Neuronal stem cell (in vitro differentiated cells): ENCODE data around the gene UCP1.

Source experiments
- DNase-seq: peaks from one replicate; pipeline ENCODE4 v3.0.0-alpha.2; 2013; ENCODE audit warnings: low spot score
- H2AFZ ChIP-seq: one replicate; pipeline ENCODE4 v1.6.1; 2013; ENCODE audit warnings: mild to moderate bottlenecking, low read length, inconsistent platforms
- H2AK5ac ChIP-seq: 2 replicates; pipeline ENCODE4 v1.6.1; 2013; ENCODE audit warnings: low read depth, mild to moderate bottlenecking, inconsistent platforms, low read length, moderate library complexity, mixed read lengths
- H2BK120ac ChIP-seq: 2 replicates; pipeline ENCODE4 v1.6.1; 2013; ENCODE audit warnings: low read depth, mild to moderate bottlenecking, inconsistent platforms, low read length, moderate library complexity, mixed read lengths
- H2BK12ac ChIP-seq: one replicate; pipeline ENCODE4 v1.6.1; 2013; ENCODE audit warnings: low read length, inconsistent platforms
- H2BK15ac ChIP-seq: 2 replicates; pipeline ENCODE4 v1.6.1; 2013; ENCODE audit warnings: mild to moderate bottlenecking, low read length, inconsistent platforms, mixed read lengths
- H2BK5ac ChIP-seq: one replicate; pipeline ENCODE4 v1.6.1; 2013; ENCODE audit warnings: inconsistent platforms, mild to moderate bottlenecking, low read length, moderate library complexity
- H3K14ac ChIP-seq: one replicate; pipeline ENCODE4 v1.6.1; 2013; ENCODE audit warnings: low read length, inconsistent platforms
- H3K18ac ChIP-seq: 2 replicates; pipeline ENCODE4 v1.6.1; 2013; ENCODE audit warnings: low read length, inconsistent platforms
- H3K23ac ChIP-seq: 2 replicates; pipeline ENCODE4 v1.6.1; 2013; ENCODE audit warnings: low read depth, mild to moderate bottlenecking, mixed read lengths, low read length, inconsistent platforms; ENCODE audit not compliant: poor library complexity
- H3K27ac ChIP-seq: replicated peaks from 3 replicates; pipeline ENCODE4 v1.5.1; 2013; ENCODE audit warnings: low read length, inconsistent platforms
- H3K27me3 ChIP-seq, 3 experiments: 2 replicates each; pipeline ENCODE4 v1.6.1; 2013; ENCODE audit warnings: low read length in 3 of 3, mild to moderate bottlenecking in 2 of 3, inconsistent platforms in 1 of 3, low read depth in 1 of 3, mixed read lengths in 1 of 3, moderate library complexity in 1 of 3; ENCODE audit not compliant: control insufficient read depth in 3 of 3, insufficient read depth in 3 of 3
- H3K36me3 ChIP-seq, 2 donors: replicated peaks in 1 of 2; 2 replicates each; pipeline ENCODE4 v1.6.1; 2013; ENCODE audit warnings: low read length in 2 of 2; ENCODE audit not compliant: control insufficient read depth in 2 of 2, insufficient read depth in 2 of 2
- H3K4ac ChIP-seq: 2 replicates; pipeline ENCODE4 v1.6.1; 2013; ENCODE audit warnings: inconsistent platforms, mild to moderate bottlenecking, low read length, moderate library complexity
- H3K4me1 ChIP-seq, 2 donors: 1 replicate in 1 of 2; 2 replicates in 1 of 2; pipeline ENCODE4 v1.6.1; 2013; ENCODE audit warnings: low read length in 2 of 2, low read depth in 1 of 2; ENCODE audit not compliant: control insufficient read depth in 2 of 2, insufficient read depth in 1 of 2
- H3K4me2 ChIP-seq: one replicate; pipeline ENCODE4 v1.6.1; 2013; ENCODE audit warnings: mild to moderate bottlenecking, low read length, inconsistent platforms; ENCODE audit not compliant: insufficient read depth, poor library complexity, severe bottlenecking
- H3K4me3 ChIP-seq, 2 donors: 2 replicates each; pipeline ENCODE4 v1.5.1; 2013; ENCODE audit warnings: low read length in 2 of 2, mild to moderate bottlenecking in 2 of 2, inconsistent platforms in 1 of 2, moderate library complexity in 1 of 2
- H3K79me1 ChIP-seq: one replicate; pipeline ENCODE4 v1.6.1; 2013; ENCODE audit warnings: low read depth, mild to moderate bottlenecking, inconsistent platforms, low read length, moderate library complexity
- H3K9ac ChIP-seq: one replicate; pipeline ENCODE4 v1.6.1; 2013; ENCODE audit warnings: mild to moderate bottlenecking, low read depth, low read length, inconsistent platforms; ENCODE audit not compliant: poor library complexity
- H3K9me3 ChIP-seq, 2 donors: replicated peaks in 1 of 2; 2 replicates each; pipeline versions ENCODE3 to v1.6.1; 2013; ENCODE audit warnings: low read length in 2 of 2, mild to moderate bottlenecking in 2 of 2, inconsistent platforms in 1 of 2, low read depth in 1 of 2, mixed read lengths in 1 of 2, moderate library complexity in 1 of 2; ENCODE audit not compliant: control insufficient read depth in 2 of 2, insufficient read depth in 1 of 2
- H4K8ac ChIP-seq: one replicate; pipeline ENCODE4 v1.6.1; 2013; ENCODE audit warnings: low read depth, mild to moderate bottlenecking, inconsistent platforms, low read length, moderate library complexity
- H4K91ac ChIP-seq: one replicate; pipeline ENCODE4 v1.6.1; 2013; ENCODE audit warnings: low read length, low read depth, mild to moderate bottlenecking, inconsistent platforms; ENCODE audit not compliant: poor library complexity
- WGBS, 2 donors: extraction: QIAGEN DNeasy Blood & Tissue Kit; methylation state at CpG; one replicate each; pipeline ENCODE4 v1.1.7; 2013; ENCODE audit warnings: missing lambda C conversion rate in 2 of 2, mixed read lengths in 1 of 2; ENCODE audit not compliant: insufficient read length in 2 of 2, insufficient replicate concordance in 1 of 2; ENCODE audit errors: extremely low coverage in 2 of 2; 5-methylcytosine and 5-hydroxymethylcytosine counted together

The UCP1 gene

DNA sequence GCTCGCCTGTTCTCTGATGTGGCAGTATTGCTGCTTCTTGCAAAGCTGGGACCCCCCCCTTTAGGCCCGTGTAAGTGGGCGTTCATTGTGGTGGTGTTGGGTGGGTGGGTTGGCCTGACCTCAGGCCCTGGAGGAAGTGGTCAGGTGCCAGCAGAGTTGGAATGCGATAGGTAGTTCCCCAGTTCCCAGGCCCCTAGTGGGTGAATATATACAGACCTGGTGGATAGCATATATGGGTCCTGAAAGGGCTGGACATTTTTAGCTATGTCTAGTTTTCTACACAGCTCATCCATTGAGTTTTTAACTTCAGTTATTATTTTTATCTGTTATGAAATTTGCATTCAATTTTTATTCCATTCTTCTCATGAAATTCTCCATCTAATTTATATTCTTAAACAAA lies 35.8 kb upstream of the UCP1 start:
- Histone ChIP-seq H3K9ac (no peak overlapping the region), H3K18ac (no peak overlapping the region), H3K36me3 (no peaks in the 10 kb centered on the region), H3K23ac (no peak overlapping the region), H2BK15ac (no peak overlapping the region), H2BK5ac (no peak overlapping the region), H4K91ac (no peak overlapping the region), H3K14ac (no peak overlapping the region), H3K9me3 (peaks cover 0 to 13% of the 10 kb centered on the region in 2 donors), H3K4me3 (no peak overlapping the region), H3K27ac (no peak overlapping the region), H3K4me1 (peaks cover 14 to 15% of the 10 kb centered on the region in 2 donors), H3K27me3 (no peaks in the 10 kb centered on the region), H2AK5ac (no peak overlapping the region), H4K8ac (no peak overlapping the region), H2BK120ac (no peak overlapping the region), H2BK12ac (no peak overlapping the region), H3K4ac (no peak overlapping the region), H3K4me2 (no peak overlapping the region), H2AFZ (no peak overlapping the region), H3K79me1 (no peaks in the 10 kb centered on the region)
- no peak for DNase-seq
- WGBS, 2 donors: no CpG with 5 or more reads among the region's 4 CpGs

DNA sequence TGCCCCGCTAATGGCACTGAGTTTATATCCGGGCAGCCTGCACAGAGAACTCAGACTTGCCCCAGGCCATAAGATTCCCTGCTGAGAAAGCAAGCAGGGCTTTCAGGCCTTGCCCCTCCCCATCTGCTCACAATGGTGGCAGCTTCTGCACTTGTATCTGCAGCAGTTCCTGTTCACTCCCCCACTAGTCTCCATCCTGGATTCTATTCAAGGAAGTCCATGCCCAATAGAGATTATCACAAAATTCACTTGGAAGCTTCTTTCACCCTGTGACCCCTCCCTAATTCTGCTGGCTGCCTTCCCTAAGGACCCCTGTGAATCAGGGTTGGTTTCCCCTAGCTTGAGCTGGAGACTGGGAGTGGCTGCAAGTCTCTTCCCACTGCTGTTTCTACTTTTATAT lies 34.5 kb upstream of the UCP1 start:
- Histone ChIP-seq H3K36me3 (no peaks in the 10 kb centered on the region), H2BK15ac (no peak overlapping the region), H3K18ac (peak overlapping the region; percentile 15), H2BK120ac (no peak overlapping the region), H3K14ac (no peak overlapping the region), H3K4ac (no peak overlapping the region), H3K79me1 (no peaks in the 10 kb centered on the region), H3K27ac (no peak overlapping the region), H3K4me3 (no peak overlapping the region), H2AFZ (peak overlapping the region; percentile 83), H2AK5ac (no peak overlapping the region), H4K91ac (no peak overlapping the region), H3K27me3 (no peaks in the 10 kb centered on the region), H3K4me1 (peaks cover 13 to 14% of the 10 kb centered on the region in 2 donors), H2BK12ac (no peak overlapping the region), H3K9me3 (peaks cover 0 to 13% of the 10 kb centered on the region in 2 donors), H3K23ac (no peak overlapping the region), H4K8ac (no peak overlapping the region), H3K9ac (no peak overlapping the region), H3K4me2 (no peak overlapping the region), H2BK5ac (no peak overlapping the region)
- DNase-seq: no peak
- WGBS, 2 donors: no CpG with 5 or more reads among the region's 2 CpGs

DNA sequence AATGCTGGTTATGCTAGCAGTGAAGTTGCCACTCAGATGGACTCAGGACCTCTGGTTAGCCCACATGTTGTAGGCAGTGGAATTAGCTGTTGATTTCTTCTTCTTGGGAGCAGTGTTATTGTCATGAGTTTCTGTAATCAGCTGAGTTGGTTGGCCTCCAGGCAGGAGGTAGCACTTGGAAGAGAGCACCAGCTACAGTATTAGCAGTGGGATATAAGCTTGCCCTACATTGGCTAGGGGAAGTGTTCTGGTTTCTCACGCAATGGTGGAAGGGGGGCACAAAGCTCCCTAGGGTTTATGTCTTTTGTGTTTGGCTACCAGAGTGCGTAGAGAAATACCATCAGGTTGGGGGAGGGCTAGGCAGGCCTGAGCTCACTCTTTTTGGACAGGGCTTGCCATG lies 34.0 kb upstream of the UCP1 start:
- no peak overlapping the region for H3K23ac ChIP-seq
- no peak overlapping the region for H3K9ac ChIP-seq
- H2AK5ac ChIP-seq: no peak overlapping the region
- no peaks in the 10 kb centered on the region for H3K27me3 ChIP-seq
- peaks cover 13 to 14% of the 10 kb centered on the region in 2 donors for H3K4me1 ChIP-seq
- H3K4ac ChIP-seq: no peak overlapping the region
- peak overlapping the region; percentile 83 for H2AFZ ChIP-seq
- no peaks in the 10 kb centered on the region for H3K36me3 ChIP-seq
- H2BK12ac ChIP-seq: no peak overlapping the region
- H3K4me3 ChIP-seq: no peak overlapping the region
- H2BK120ac ChIP-seq: no peak overlapping the region
- H3K27ac ChIP-seq: no peak overlapping the region
- H3K18ac ChIP-seq: no peak overlapping the region
- no peak overlapping the region for H3K4me2 ChIP-seq
- no peak overlapping the region for H2BK15ac ChIP-seq
- peaks cover 0 to 13% of the 10 kb centered on the region in 2 donors for H3K9me3 ChIP-seq
- no peaks in the 10 kb centered on the region for H3K79me1 ChIP-seq
- WGBS, 2 donors: no CpG with 5 or more reads among the region's 2 CpGs
- no peak overlapping the region for H3K14ac ChIP-seq
- no peak for DNase-seq
- H4K91ac ChIP-seq: no peak overlapping the region
- H4K8ac ChIP-seq: no peak overlapping the region
- no peak overlapping the region for H2BK5ac ChIP-seq

DNA sequence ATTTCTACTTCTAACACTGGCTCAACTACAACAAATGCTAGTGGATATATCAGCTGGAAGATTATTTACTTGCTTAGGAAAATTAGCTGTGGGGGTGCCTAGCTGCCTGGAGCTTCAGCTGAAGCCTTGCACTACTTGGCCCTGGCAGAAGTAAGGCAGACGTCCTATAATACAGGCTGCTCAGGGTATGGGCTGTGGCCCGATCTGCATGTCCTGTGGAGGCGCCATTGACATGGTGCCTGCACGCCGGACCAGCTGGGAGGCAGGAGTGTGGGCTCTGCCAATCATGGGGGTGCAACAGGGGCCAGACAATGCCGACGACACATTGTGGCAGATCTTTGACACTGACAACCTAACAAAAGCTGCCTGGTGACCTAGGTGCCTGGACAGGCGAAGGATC lies 31.6 kb upstream of the UCP1 start:
- no peak for DNase-seq
- Histone ChIP-seq H3K79me1 (no peaks in the 10 kb centered on the region), H2BK15ac (no peak overlapping the region), H3K4ac (no peak overlapping the region), H2BK120ac (no peak overlapping the region), H2BK5ac (no peak overlapping the region), H3K9me3 (peaks cover 0 to 13% of the 10 kb centered on the region in 2 donors), H2AK5ac (no peak overlapping the region), H4K8ac (no peak overlapping the region), H3K14ac (no peak overlapping the region), H3K27ac (no peak overlapping the region), H3K36me3 (no peaks in the 10 kb centered on the region), H3K23ac (no peak overlapping the region), H3K4me1 (peaks cover 13 to 14% of the 10 kb centered on the region in 2 donors), H2BK12ac (no peak overlapping the region), H3K4me3 (peak overlapping the region in 1 of 2 donors; percentile 49), H3K4me2 (no peak overlapping the region), H3K27me3 (no peaks in the 10 kb centered on the region), H2AFZ (peak overlapping the region; percentile 31), H4K91ac (no peak overlapping the region), H3K18ac (peak overlapping the region; percentile 6), H3K9ac (no peak overlapping the region)
- no CpG with 5 or more reads among the region's 8 CpGs for WGBS, 2 donors
